GM18873 (cell line): ENCODE results near the gene TAP1.
A peak's percentile ranks its signal among the peaks of the same experiment; 100 is the strongest.

Source experiments
- ATAC-seq: cut with Tn5 transposase; IDR thresholded peaks from one replicate; pipeline ENCODE4 v1.9.1; 2021; ENCODE audit warnings: mild to moderate bottlenecking, moderate library complexity, moderate number of reproducible peaks; ENCODE audit not compliant: unreplicated experiment, low FRiP score

TAP1 gene

GRCh38 chr6:32865724-32866443, 12.4 kb upstream of the TAP1 start:
- no peak for ATAC-seq

GRCh38 chr6:32862725-32863124, 9.2 kb upstream of the TAP1 start:
- ATAC-seq, result no peak

- ATAC-seq, result no peak
Measured at GRCh38 chr6:32860674-32861073, 7.2 kb upstream of the TAP1 start.

GRCh38 chr6:32858194-32858593, 4.7 kb upstream of the TAP1 start:
- no peak for ATAC-seq

- no peak for ATAC-seq
Measured at GRCh38 chr6:32857156-32857891, 3.8 kb upstream of the TAP1 start.

- ATAC-seq, result no peak
Measured at GRCh38 chr6:32855467-32856174, 2.1 kb upstream of the TAP1 start.

- ATAC-seq, result no peak
Measured at GRCh38 chr6:32854376-32855178, 1.1 kb upstream of the TAP1 start.

GRCh38 chr6:32852844-32853540, 512 bp downstream of the TAP1 start:
- ATAC-seq, result peak; percentile 17

- ATAC-seq, result no peak
Measured at GRCh38 chr6:32852018-32852843, 1.3 kb downstream of the TAP1 start.

GRCh38 chr6:32851025-32851424, 2.5 kb downstream of the TAP1 start:
- no peak for ATAC-seq

GRCh38 chr6:32849126-32849525, 4.4 kb downstream of the TAP1 start:
- no peak for ATAC-seq

GRCh38 chr6:32847795-32848194, 5.7 kb downstream of the TAP1 start:
- no peak for ATAC-seq

- ATAC-seq, result no peak
Measured at GRCh38 chr6:32847004-32847403, 6.5 kb downstream of the TAP1 start.

GRCh38 chr6:32845384-32845884, 8.1 kb downstream of the TAP1 start:
- ATAC-seq, result no peak

GRCh38 chr6:32844839-32845383, 8.6 kb downstream of the TAP1 start:
- no peak for ATAC-seq

GRCh38 chr6:32843979-32844838, 9.3 kb downstream of the TAP1 start, which contains the start of gene PSMB8:
Gene PSMB8, minus strand, starts transcription at chr6:32844047. Its CDS starts 51 bp downstream, at chr6:32843996.
- ATAC-seq, result peak; percentile 60

GRCh38 chr6:32843331-32843978, 10.0 kb downstream of the TAP1 start:
- no peak for ATAC-seq
